ENCODE measurements around the gene EXOC4. TPM values are rescaled to one million over a fixed set of nuclear protein-coding genes. Genes with fewer than 3 reads are reported as not detected.

The EXOC4 gene
- total and polyA plus RNA-seq, 2 of the 13 experiments (the other 11 are each of a cell fraction or from before 2014, with no cell fraction given) = 22.5 to 39.0 TPM

DNA sequence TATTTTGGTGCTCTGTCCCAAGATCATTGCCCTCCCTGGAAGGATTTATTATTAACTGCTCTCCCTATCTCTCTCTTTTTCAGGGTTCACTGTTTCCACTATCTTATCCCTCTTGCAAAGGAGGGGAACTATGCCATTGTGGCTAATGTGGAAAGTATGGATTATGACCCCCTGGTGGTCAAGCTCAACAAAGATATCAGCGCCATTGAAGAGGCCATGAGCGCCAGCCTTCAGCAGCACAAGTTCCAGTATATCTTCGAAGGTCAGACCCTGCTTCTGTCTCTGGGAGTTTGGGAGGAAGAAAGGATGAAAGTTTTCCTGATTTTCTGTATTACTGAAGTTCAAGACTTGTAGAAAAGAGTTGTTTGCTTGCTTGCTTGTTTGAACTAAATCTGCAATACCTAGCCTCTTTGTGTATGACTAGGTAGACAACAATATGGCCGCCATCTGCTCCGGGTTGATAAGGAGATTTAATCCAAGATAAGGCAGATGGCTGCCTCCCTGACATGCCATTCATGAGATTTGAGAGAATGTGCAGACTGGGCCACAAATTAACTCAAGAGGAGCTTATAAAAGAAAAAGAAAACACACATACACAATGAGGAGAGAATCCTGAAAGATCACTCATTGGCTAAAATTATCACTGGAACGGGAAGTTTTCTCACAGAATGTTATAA is 752.1 kb downstream of the EXOC4 start:
- Histone ChIP-seq H3K4me2 (ENCODE audit: low read depth, low read length) (no peak overlapping the region), H3K27me3 (ENCODE audit: control insufficient read depth in 1 of 2, insufficient read depth in 2 of 2, low read length in 2 of 2) (no peaks in the 10 kb centered on the region), H3K27ac (ENCODE audit: extremely low read length, insufficient read depth, low read length) (no peak overlapping the region), H2AFZ (ENCODE audit: low read length) (no peak overlapping the region), H3K4me1 (ENCODE audit: insufficient read depth, low read length) (no peaks in the 10 kb centered on the region), H3K9ac (ENCODE audit: insufficient read depth, low read depth, low read length) (no peak overlapping the region), H4K20me1 (ENCODE audit: insufficient read depth, low read length) (no peaks in the 10 kb centered on the region), H3K4me3 (replicated peaks in 1 of 3; ENCODE audit: insufficient read depth in 1 of 3, low read depth in 2 of 3, low read length in 3 of 3) (no peak overlapping the region), H3K9me3 (ENCODE audit: low read length) (no peaks in the 10 kb centered on the region), H3K36me3 (replicated peaks in 1 of 2; ENCODE audit: control insufficient read depth in 1 of 2, insufficient read depth in 2 of 2, low read length in 2 of 2) (0 out of 5 replicates have a peak, but pooled peaks cover 0 to 5% of the 10 kb centered on the region in 2 experiments), H3K79me2 (ENCODE audit: insufficient read depth, low read length) (no peaks in the 10 kb centered on the region)
- no TSS peak for BruUV-seq (replicated peaks)
- no peak for FAIRE-seq
- WGBS (ENCODE audit: low lambda C conversion rate) = 95% methylated on average over 6 of the region's 6 CpGs
- TF ChIP-seq, protein P1, sequence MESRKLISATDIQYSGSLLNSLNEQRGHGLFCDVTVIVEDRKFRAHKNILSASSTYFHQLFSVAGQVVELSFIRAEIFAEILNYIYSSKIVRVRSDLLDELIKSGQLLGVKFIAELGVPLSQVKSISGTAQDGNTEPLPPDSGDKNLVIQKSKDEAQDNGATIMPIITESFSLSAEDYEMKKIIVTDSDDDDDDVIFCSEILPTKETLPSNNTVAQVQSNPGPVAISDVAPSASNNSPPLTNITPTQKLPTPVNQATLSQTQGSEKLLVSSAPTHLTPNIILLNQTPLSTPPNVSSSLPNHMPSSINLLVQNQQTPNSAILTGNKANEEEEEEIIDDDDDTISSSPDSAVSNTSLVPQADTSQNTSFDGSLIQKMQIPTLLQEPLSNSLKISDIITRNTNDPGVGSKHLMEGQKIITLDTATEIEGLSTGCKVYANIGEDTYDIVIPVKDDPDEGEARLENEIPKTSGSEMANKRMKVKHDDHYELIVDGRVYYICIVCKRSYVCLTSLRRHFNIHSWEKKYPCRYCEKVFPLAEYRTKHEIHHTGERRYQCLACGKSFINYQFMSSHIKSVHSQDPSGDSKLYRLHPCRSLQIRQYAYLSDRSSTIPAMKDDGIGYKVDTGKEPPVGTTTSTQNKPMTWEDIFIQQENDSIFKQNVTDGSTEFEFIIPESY (CRISPR knock-in tag; IDR thresholded peaks at IDR 0.05) = peak; percentile 25; the same call in 1 of the 2 replicates
- TF ChIP-seq, protein P2, sequence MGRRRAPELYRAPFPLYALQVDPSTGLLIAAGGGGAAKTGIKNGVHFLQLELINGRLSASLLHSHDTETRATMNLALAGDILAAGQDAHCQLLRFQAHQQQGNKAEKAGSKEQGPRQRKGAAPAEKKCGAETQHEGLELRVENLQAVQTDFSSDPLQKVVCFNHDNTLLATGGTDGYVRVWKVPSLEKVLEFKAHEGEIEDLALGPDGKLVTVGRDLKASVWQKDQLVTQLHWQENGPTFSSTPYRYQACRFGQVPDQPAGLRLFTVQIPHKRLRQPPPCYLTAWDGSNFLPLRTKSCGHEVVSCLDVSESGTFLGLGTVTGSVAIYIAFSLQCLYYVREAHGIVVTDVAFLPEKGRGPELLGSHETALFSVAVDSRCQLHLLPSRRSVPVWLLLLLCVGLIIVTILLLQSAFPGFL (CRISPR knock-in tag; IDR thresholded peaks at IDR 0.05) = no peak
- DNase-seq (ENCODE audit: low spot score) = no peak
- ChIA-PET POLR2A (no interaction called here), CTCF (ENCODE audit: low intra/inter-chr PET ratio, low total read pairs) (no interaction called here)
- ATAC-seq = no peak
- in situ Hi-C loops (cut with HindIII; ENCODE audit: extremely low pct_ligation_motif_present, low pct_unique_long_range_greater_than_20kb) (no loop called here), intact Hi-C loops (cut with micrococcal nuclease; ENCODE audit: unreplicated experiment) (no loop called here)

All from HepG2 (cell line).